ENCODE results near the gene PHTF1.
"Not testable (repeated sequence)": the region's sequence is repeated elsewhere in the genome, so short reads cannot be mapped to it uniquely, and the experiment has no call there.

The PHTF1 gene

DNA sequence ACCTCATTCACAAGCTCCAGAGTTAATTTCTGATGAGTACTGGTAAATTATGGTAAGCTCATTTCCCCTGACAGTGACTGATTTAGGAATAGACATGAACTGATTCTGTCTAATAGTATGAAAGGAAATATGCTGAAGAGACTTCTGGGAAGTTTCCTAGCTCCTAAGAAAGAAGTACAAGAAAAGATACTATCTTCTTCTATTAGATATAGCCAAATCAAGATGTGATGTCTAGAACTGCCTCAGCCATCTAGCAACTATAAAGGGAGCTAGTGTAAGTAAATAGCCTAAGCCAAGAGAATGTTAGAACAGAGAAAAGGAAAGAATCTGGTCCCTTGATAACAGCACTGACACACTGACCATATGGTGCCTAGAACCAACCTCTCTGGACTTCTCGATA, 10.7 kb upstream of the PHTF1 start:
- no peak for DNase-seq

DNA sequence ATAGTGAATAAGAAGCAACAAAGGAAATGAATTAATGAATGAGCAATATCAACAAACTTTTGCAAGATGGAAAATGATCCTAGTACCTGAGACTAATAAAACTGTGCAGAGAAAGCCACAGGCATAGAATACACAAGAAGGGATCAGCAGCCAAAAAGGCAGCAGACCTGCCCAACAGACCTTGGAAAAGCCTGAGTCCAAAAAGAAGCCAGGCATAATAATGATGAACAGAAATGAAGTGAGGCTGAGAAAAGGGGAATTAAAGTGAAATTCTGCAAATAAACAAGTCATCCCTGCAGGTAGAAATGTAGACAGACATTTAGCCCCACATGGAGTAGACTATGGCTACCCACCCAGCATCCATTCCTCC, 10.3 kb upstream of the PHTF1 start:
- no peak for DNase-seq

DNA sequence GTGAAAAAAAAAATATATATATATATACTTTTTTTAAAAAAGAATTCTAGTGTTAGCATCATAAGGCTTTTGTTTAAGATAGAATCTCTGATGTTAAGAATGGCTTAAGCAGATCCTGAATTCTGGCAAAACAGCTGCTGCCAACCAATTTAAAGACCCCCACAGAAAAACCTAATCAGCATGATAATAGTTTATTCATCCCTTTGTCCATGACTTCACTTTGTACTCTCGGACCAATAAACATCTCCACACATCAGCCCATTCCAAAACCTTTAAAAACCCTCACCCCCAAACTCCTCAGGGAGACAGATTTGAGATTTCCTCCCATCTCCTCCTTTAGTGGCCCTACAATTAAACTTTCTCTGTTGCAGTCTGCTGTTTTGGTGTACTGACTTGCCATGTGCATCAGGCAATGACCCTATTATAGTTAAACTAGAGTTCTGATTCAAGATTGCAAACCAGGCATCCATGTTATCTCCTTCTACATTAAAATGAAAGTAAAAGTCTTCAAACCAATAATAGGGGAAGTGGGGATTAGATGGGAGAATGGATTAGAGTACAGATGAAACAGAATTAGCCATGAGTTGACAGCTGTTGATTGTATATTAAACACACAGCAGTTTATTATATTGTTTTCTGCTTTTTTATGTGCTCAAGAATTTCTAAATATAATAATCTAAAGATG, 9.8 kb upstream of the PHTF1 start:
- DNase-seq = no peak

DNA sequence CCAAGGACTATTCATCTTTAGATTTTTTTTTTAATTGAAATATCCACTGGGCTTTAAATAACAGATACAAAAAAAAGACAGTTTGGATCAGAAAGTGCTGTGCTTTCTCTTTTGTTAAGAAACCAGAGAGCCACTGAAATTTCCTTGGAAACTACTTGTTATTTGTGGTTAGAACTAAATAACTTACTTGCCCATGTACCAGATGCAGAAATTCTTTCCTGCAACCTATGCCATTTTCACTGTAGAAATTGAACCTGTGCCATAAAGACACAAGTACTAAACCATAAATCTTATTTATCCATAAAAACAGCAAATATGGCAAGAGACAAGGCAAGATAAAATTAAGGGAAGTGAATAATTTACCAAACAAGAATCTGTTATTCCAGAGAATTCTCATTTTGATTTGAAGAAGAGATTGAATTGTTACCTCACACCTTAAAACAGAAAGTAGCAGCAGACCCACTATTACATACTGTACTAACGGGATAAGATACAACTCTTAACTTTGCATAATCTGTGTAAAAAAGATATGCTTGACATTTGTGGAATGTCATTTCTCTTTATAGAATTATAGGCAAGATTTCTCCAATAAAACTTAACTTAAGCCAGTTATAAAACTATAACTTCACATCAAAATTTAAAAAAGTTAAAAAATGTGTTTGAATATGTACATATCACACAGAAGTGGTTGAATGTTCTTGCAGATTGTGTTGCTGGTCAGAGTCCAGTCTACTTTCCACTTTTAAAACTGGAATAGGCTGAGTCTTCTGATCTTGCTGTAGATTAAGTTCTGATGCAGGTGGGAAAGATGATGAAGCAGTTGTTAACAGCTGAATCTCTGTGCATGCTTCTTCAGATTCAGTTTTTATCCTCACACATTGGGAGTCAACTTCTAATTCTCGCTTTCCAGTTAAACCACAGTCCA, 6.3 kb upstream of the PHTF1 start:
- no peak for DNase-seq

GRCh38 chr1:113763661-113764060, 4.4 kb upstream of the PHTF1 start:
- no peak for DNase-seq

GRCh38 chr1:113761937-113762336, 2.7 kb upstream of the PHTF1 start:
- no peak for DNase-seq

GRCh38 chr1:113760102-113761080, 1.1 kb upstream of the PHTF1 start:
- DNase-seq = no peak

GRCh38 chr1:113758631-113759332, 504 bp downstream of the PHTF1 start:
- peak; percentile 74 for DNase-seq

GRCh38 chr1:113756461-113756860, 2.8 kb downstream of the PHTF1 start:
- no peak for DNase-seq

- DNase-seq = not testable (repeated sequence)
Observed at GRCh38 chr1:113753333-113753732, 6.0 kb downstream of the PHTF1 start.

- DNase-seq = no peak
Observed at GRCh38 chr1:113751516-113751915, 7.8 kb downstream of the PHTF1 start.

- DNase-seq = no peak
Observed at GRCh38 chr1:113751114-113751513, 8.2 kb downstream of the PHTF1 start.

DNA sequence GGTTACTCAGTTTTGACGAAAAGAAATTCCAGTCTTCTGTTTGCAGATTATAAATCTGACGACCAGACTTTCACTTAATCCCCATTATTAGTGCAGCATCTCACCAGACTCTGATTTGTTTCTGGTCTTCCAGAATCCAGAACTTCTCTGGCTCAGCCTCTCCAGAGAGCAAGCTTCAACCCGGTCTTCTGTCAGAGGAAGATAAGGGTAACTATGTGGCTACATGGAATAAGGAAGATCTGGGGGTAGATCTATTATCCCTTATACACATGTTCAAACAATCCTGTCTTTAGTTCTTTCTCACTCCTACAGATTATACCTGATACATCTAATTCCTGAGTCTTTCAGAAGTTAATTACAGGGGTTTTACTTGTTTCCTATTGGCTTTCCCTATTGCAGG, 9.9 kb downstream of the PHTF1 start:
- no peak for DNase-seq

- no peak for DNase-seq
Observed at GRCh38 chr1:113747376-113747775, 11.9 kb downstream of the PHTF1 start.

- no peak for DNase-seq
Observed at GRCh38 chr1:113745425-113745824, 13.9 kb downstream of the PHTF1 start.

- no peak for DNase-seq
Observed at GRCh38 chr1:113744114-113744513, 15.2 kb downstream of the PHTF1 start.

DNA sequence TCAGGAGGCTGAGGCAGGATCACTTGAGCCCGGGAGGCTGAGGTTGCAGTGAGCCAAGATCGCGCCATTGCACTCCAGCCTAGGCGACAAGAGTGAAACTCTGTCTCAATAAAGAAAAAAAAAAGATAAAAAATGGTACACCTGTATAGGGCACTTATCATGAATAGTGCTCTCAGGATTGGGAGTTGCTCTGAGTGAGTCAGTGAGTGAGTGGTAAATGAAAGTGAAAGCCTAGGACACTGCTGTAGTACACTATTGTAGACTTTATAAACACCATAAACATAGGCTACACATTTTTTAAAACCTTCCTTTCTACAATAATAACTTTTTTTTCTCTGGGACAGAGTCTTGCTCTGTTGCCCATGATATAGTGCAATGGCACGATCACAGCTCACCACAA, 16.8 kb downstream of the PHTF1 start:
- DNase-seq = no peak

- DNase-seq = no peak
Observed at GRCh38 chr1:113734357-113735055, 24.8 kb downstream of the PHTF1 start.

GRCh38 chr1:113732802-113733201, 26.5 kb downstream of the PHTF1 start:
- DNase-seq = no peak

DNA sequence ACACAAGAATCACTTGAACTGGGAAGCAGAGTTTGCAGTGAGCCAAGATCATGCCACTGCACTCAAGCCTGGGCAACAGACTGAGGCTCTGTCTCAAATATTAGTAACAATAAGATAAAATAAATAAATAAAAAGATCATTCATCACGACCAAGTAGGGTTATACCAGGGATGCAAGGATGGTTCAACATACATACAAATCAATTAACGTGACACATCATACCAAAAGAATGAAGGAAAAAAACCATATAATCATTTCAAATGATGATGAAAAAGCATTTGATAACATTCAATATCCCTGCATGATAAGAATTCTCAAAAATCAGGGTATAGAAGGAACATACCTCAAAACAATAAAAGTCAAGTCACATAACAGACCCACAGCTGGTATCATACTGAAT, 38.3 kb downstream of the PHTF1 start:
- DNase-seq = no peak

DNA sequence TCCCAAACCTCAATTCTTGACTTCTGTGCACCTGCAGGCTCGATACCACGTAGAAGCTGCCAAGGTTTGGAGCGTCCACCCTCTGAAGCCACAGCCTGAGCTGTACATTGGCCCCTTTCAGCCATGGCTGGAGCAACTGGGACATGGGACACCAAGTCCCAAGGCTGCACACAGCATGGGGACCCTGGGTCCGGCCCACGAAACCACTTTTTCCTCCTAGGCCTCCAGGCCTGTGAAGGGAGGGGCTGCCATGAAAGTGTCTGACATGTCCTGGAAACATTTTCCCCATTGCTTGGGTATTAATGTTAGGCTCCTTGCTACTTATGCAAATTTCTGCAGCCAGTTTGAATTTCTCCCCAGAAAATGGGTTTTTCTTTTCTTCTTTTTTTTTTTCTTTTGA, 40.7 kb downstream of the PHTF1 start:
- not testable (repeated sequence) for DNase-seq

DNA sequence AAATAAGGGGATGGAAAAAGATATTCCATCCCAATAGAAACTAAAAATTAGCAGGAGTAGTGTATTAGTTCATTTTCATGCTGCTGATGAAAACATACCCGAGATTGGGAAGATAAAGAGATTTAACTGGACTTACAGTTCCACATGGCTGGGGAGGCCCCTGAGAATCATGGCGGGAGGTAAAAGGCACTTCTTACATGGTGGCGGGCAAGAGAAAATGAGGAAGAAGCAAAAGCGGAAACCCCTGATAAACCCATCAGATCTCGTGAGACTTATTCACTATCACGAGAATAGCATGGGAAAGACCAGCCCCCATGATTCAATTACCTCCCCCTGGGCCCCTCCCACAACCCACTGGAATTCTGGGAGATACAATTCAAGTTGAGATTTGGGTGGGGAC, 41.8 kb downstream of the PHTF1 start:
- DNase-seq = not testable (repeated sequence)

Measured in stimulated activated CD4-positive, alpha-beta T cell treated with anti-CD3 and anti-CD28 coated beads, Interleukin-15, amount 100 ng/mL, for 24 hours (primary cell).